NCI-H526 treated with DMSO at 0.1 percent for 48 hours (cell line): ENCODE measurements around the gene NHEJ1.

ENCODE experiments used
- DNase-seq: peaks from one replicate; lab custom pipeline; 2025; lab: John Stamatoyannopoulos, UW

Gene NHEJ1

DNA sequence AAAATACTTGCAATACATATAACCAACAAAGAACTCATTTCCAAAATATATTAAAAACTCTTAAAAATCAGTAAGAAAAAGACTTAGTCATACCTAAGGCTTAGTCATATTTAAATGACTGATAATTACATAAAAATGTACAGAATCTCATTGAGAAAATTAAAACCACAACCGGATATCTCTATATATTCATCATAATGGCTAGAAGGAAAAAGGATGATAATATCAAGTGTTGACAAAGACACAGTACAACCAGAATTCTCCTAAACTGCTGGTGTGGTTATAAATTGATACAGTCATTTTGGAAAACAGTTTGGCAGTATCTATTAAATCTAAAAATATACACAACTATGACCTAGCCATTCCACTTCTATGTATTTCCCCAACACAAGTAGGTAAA lies 72.8 kb downstream of the NHEJ1 start:
- DNase-seq, result no peak

DNA sequence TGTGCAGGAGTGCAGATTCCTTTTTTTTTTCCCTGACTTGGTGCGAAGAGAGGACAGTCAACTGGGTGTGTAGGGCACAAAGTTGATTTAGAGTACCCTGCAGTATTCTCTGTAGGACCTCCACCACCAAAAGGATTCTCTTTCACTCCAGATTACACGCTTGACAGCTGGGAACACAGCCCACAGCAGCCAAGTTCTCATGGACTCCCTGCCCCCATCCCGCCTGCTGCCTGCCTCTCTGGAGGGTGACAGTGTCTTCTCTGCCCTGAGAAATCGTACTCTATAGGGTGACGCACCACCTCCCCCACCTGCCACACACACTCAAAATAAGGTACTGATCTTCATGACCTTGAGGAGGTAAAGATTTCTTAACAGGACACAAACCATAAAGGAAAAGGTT lies 73.3 kb downstream of the NHEJ1 start:
- no peak for DNase-seq

DNA sequence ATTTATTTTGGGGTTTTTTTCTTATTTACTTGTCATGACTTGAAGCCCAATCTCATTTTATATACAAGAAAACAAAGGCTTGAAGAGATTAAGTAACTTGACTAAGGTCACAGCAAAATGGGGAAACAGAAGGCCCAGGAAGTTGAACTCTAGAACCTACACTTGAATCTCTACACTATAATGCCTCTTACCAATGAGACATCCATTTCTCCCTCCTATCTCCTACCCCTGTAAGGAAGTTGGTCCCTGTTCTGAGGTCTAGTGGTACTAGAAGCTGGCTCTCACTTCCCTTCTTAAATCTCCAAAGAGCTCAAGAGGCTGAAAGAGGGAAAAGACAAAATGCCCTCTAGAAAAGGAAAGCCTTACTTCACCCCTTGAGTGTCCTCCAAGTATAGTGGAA lies 74.4 kb downstream of the NHEJ1 start:
- DNase-seq, result no peak

DNA sequence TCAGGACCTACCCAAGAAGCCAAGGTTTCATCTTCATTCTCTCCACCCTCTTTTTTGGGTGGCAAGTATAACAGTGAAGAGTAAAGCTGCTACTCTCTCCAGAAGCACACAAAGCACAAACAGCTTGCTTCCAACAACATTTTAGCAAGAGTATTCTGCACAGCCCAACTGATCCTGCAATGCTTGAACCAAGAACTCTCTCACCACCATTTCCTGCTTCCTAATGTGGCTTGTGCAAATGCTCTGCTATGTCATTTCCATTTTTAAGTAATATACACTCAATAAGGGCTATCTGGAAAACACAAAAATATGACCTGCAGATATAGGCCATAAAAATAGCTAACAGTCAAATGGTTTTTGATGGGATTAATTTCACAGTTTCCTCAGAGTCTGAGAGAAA lies 75.8 kb downstream of the NHEJ1 start:
- DNase-seq, result no peak

DNA sequence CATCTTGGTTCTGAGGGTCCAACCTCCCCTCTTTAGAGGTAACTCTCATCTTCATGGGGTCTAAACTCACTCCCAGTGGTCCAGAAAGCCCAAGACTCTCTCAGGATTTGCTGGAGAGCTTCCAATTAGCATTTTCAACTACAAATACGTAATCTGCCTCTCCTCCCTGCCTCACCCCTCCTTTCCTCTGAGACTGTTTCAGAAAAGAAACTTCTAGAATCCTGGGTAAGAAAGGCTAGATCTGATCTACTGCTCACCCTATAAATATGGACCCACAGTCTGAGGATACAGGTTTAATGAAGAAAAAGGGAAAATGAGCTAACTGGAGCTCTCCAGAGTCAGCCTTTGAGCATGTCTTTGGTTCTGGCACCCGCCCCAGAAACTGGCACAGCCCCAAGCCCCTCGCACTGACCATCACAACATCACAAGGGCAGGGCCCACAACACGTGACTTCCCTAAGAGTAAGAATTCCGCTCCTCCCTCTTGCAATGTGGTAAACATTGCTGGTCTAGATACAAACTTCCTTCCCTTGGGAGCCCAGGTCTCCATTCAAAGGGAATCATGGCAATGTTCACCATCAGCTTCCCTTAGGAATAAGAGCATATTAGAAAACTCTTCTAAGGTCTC lies 78.2 kb downstream of the NHEJ1 start:
- DNase-seq, result no peak

DNA sequence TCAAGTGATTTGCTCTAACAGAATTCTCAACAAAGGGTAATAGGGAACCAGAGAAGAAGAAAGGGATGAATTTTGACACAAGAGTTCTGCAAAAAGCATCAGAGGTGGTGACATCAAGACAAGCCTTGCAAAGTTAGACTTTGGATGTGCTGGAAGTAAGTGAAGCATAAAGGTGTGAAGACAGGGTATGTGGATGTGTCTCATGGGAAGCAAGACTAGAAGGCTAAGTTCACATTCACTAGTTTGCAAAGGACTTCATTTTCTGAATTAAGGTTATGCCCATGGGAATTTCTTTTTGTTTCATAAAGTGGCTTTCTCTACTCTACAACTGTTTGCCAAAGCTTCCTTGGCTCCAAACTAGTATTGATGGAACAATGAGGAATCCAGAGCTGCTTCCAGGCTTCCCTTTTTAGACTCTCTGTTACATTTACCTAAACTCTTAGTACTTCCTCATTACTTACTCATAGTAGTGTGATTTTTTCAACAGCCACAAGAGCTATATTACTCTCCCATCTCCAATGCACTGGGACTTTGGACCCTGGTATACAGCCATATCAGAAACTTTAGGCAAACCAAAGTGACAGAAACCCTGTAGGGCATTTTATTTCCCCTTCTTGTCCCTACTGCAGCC lies 78.8 kb downstream of the NHEJ1 start:
- no peak for DNase-seq

DNA sequence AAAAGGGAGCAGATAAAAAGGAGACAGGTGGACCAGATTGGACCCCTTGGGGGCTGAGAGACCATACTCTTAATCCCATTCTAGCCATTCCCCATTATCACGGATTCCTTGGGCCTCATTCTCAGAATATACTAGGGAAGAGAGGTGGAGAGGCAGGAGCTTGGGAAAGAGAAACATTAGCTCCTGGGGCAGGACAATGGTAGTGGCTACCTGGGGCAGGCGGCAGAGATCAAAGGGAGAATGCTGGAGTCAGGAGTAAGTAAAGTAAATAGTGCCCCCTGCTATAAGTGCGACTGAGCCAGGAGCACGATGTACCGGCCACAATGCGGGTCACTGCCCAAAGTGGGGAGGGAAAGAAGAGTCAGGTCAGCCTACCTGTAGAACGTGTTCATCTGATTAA lies 79.5 kb downstream of the NHEJ1 start:
- no peak for DNase-seq

DNA sequence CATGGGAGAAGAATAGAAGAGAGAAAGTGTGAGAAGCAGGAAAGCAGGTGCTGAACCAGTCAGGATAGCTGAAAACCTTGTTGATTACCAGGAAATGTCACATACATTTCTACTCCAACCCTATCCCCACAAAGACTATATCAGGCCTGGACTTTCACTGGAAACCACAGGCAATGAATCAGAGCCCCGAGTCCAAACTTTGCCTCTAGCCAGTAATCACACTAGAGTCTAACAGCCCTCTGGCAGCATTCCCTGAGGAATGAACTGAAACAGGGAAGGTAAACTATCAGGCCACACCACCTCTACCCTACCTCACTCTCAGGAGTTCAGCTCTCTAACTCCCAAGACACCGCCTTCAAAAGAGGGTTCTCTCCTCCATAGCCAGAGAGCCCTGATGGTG lies 81.2 kb downstream of the NHEJ1 start:
- no peak for DNase-seq

DNA sequence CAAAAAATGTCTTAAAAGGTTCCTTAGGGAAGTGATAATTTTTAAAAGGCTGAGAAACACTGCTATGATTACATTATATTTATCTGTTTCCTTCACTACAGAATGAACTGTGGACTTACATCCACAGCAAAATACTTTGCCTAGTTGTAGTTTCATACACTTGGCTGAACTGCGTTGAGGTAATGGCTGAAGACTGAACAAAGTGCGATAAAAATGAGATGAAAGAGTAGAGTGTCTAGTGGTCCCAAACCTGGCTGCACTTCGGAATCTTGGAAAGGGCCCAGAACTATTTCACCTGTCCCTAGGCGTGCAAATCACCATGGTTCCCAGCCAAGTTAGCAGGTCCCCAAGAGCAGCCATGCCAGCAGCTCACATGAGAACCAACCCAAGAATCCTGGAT lies 81.7 kb downstream of the NHEJ1 start:
- no peak for DNase-seq

DNA sequence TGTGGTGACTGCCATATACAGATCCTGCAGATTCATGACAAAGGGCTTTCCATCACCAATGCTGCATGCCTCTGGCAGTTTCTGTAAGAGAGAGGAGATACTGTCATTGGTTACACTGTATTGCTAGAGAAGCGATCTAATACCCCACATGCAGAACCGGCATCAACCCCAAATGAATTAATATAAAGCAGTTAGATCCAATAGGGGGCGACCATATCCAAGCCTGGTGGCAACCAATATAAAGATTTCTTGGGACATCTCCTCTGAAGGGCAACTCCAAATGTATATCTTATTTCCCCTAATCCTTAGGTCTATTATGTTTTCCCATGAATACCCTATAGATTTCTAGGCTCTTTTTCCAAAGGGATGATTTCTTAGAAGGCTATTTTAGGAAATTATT lies 82.5 kb downstream of the NHEJ1 start:
- DNase-seq, result no peak

DNA sequence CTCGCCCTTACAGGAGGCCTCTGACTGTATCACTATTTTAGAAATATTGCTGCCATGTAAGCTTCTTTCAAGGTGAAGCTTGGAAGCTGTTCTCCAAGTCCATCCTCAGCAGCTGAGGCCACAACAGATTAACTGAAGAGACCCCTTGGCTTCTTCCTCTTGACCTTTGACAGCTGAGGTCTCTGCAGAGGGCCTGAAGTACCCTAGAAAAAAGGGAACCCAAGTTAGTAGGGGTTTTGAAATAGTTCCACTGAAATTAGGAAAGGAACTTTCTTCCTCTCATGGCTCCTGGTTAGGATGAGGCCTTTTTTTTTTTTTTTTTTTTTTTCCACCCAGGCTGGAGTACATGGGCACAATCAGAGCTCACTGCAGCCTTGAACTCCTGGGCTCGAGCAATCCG lies 84.4 kb downstream of the NHEJ1 start:
- DNase-seq, result no peak

DNA sequence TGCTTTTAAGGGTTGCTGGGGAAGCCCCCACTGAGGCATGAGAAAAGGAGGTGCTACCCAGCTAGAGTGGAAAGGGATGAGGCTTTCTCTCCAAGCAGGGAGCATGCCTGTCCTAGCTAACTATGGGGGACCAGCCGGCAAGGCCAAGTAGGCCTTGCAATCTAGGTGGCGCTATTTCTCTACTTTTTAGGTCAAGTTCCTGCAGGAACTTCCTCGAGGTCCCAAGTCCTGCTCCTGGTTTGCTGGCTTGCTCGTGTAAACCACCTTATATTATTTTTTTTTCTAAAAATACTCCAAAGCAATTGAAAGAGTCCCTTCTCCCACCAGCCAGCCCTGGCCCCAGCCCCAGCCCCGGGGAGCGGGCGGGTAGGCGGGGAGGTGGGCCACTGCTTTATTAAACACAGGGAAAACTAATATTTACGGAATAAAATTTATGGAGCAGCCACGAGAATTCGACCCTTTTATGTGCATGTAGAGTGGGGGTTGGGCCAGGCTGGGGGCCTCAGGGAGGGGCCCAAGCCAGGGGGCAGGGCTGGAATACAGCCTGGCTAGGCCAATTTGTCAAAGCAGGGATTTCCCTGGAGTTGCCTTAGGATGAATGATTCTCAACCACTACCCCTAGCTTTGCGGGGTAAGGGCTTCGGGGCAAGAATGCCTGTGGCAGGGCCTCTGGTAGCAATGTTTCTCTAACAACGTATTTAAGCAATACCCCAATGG lies 87.0 kb downstream of the NHEJ1 start:
- DNase-seq, result peak; percentile 47

DNA sequence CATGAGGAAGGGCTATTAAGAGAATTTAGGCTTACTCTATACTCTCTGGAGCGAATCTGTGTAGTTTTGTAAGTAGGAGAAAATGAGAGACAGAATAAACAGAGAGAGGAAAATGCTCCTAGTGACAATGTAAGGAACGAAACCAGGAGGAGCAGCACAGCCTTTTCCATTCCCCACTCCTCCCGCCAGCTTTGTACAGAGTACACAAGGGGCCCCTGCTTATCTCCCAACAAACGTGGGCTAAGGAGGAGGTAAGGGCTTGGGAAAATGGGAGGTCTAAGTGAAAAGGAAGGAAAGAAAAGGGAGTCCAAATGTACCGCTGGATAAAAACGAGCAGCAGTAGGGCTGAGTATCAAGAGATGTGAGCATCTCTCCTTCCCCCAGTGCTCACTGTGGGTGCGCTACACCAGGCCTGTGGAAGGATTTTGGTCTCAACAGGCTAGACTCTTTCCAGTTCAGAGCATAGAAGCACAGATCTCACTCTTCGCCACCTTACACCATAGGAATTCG lies 87.8 kb downstream of the NHEJ1 start:
- no peak for DNase-seq

DNA sequence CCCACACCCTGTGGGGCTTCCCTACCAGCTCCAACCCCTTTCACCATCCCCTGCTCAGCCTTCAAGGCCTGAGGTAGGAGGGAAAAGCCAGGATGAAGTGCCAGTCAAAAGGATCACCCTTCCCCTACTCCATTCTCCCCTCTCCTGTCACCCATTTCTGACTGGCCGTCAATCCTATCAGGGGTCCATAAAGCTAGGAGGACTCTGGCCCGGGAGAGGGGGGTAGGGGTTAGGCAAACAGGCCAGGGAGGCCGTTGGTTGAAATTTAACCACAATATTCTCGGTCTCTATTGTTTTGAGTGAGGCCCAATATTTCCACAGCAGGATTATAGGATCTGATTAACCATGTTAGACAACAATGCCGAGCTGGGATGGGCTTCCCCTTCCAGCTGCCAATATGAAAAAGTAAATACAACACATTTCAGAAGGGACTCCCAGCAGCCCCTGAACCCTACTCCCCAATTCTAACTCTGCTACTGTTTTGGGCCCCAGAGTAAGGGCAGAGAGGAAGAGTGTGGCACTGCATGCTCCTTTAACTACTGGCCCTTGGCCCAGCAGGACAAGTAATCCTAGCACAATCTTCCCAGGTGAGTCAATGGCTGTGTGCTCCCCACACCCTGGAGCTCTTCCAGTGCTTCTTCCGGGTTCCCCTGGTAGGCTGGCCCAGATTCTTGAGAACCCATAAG lies 89.3 kb downstream of the NHEJ1 start:
- no peak for DNase-seq

DNA sequence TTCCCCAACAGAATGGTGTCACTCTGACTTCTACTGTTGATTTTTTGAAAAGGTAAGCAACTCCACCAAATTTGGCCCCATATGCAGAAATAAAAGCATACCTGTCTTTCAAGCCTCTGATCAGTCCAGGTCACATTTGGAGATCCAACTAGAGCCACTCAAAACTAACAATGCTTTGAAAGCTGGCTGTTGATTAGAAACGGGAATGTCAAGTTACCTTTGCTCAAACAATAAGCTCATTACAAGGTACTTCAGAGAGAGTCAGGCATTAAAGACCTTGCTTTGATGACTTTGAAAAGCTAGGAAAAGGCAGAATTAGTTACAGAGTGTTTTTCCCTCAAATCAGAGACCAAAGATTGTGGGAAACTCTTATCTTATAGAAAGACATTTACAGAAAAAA lies 95.1 kb downstream of the NHEJ1 start:
- DNase-seq, result no peak

DNA sequence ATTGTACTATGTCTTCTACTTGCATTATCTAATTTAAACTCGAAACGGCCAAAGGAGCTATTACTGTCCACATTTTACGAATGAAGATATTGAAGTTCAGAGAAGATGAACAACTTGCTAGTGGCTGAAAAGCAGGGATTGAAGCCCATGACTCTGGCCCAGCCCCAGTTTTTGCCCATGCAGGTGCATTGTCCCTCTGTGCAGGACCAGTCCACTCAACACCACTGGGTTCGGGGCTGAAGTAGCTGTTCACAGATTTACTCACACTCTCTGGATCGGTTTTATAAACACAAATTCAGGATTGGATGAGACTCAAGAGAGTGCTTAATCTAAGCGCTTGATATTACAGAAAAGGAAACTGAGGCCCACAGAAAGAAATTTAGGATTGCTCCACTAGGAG lies 98.5 kb downstream of the NHEJ1 start:
- DNase-seq, result no peak

DNA sequence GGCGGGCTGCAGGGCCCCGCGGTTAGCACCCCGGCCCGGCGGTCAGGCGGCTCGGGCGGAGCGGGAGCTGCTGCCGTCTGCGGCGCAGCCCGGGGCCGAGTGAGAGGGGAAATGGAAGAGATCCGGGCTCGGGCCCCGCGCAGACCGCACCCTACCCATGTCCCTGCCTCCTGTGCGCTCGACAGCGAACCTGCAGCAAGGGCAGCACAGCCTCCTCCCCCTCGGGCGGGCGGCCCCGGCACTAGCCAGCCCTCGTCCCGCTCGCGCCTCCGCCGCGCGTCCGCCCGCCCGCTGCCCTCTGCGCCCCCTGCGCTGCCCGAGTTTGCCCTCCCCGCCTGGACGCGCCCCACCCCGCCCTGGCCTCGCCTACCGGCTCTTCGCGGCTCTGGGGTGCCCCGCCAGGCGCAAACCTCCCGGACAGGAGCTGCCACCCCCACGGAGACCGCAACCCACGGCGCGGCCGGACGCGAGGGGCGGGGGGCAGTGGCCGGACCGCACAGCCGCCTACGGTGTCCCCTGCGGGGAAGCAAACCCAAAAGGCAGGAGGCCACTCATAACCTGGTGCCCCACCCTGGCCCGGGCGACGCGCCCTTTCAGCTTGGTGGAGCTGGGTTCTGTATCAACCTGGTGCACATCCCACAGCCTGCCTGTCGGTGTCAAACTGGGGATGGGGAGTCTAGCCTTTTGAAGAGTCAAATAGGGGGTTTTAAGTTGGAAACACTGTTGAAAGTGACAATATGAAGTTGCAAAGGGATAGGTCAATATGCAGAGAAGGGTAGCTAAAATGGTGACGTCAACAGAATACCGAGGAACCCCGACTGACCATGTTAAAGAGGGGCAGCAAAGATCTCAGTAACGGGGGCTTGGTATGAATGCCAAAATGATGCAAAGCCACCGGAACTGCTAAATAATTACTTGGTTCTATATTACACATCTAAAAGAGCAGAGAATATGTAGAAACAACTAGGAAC lies 99.5 kb downstream of the NHEJ1 start, which contains the start of gene IHH:
IHH (minus strand) TSS at position 101 of the 971 bp plus-strand sequence. CDS start 454 bp downstream, outside the sequence.
- DNase-seq, result no peak

DNA sequence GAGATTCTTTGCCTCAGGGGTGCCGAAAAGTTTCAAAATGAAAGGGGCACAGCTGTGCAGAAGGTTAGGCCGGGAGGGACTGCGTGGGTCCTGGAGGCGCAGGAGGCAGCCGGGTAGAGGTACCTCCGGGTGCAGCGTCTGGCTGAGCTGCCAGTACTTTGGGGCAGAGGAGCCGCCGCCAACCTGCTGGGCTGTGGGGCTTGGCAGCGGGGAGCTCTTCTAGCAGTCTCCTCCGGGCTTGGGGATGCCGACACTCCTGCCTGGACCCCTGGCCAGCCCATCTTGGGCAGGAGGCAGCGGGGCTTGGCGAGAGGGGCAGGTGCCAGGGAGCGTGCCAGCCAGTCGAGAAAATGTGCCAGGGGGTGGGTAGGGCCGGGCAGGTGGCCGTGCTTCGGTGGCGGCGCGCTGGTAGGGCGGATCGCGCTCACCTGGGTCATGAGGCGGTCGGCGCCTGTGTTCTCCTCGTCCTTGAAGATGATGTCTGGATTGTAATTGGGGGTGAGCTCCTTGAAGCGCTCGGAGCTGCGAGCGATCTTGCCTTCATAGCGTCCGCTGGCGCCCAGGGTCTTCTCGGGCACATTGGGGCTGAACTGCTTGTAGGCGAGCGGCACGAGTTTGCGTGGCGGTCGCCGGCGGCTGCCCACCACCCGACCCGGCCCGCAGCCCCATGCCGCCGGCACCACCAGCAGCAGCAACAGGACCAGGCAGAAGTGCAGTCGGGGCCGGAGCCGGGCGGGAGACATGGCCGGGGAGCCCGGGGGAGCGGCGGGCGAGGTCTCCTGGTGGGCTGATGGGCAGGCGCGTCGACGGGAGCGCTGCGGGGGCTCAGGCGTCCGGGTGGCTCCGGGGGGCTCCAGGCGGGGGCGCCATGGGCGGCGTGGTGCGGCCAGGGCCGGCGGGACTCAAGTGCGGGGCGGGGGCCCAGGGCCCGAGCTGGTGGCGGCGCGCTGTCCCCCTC lies 100.6 kb downstream of the NHEJ1 start:
- DNase-seq, result peak; percentile 16

DNA sequence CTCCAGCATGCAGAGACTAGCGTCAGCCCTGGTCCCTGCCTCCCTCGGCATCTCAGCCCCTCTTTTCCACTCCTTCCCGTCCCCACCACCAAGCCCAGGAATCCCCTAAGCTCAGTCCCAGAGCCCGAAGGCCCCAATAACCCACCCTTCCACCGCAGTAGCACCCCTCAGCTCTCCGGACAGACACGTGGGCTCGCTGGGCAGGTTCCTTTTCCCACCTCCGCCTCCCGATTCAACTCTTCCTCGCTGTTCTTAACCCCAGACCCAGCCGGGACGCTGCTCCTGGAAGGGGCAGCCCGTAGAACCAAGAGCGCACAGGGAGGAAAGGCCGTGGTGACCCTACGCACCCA lies 101.3 kb downstream of the NHEJ1 start:
- DNase-seq, result no peak
